ENCODE results near the gene NRXN3.

The NRXN3 gene

DNA sequence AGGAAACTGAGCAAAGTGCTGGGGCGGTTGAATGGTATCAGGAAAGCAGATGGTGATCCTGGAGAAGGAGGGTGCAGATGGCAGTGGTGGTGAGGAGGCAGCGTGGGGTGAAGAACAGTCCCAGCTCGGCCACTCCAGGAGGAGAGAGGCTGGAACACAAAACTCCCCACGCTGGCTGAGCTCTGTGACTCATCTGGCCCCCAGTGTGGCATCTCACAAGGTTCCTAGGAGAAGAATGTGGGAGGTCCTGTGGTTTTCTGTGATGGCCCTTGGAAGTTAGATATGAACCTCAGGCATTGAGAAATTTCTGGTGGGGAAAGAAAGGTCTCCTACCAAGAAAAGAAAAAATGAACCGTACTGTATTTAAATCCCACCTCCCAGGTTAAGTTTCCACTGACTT lies 8.0 kb upstream of the NRXN3 start:
- TF ChIP-seq, protein P1, sequence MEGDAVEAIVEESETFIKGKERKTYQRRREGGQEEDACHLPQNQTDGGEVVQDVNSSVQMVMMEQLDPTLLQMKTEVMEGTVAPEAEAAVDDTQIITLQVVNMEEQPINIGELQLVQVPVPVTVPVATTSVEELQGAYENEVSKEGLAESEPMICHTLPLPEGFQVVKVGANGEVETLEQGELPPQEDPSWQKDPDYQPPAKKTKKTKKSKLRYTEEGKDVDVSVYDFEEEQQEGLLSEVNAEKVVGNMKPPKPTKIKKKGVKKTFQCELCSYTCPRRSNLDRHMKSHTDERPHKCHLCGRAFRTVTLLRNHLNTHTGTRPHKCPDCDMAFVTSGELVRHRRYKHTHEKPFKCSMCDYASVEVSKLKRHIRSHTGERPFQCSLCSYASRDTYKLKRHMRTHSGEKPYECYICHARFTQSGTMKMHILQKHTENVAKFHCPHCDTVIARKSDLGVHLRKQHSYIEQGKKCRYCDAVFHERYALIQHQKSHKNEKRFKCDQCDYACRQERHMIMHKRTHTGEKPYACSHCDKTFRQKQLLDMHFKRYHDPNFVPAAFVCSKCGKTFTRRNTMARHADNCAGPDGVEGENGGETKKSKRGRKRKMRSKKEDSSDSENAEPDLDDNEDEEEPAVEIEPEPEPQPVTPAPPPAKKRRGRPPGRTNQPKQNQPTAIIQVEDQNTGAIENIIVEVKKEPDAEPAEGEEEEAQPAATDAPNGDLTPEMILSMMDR (IDR thresholded peaks at IDR 0.05; ENCODE audit: extremely low read depth, insufficient read depth, missing control alignments) = no peak
- no peak for DNase-seq (ENCODE audit: low spot score)
- in situ Hi-C loops (cut with MboI; ENCODE audit: low pct_unique_long_range_greater_than_20kb, low sequenced_read_pairs, unreplicated experiment) = no loop called here

DNA sequence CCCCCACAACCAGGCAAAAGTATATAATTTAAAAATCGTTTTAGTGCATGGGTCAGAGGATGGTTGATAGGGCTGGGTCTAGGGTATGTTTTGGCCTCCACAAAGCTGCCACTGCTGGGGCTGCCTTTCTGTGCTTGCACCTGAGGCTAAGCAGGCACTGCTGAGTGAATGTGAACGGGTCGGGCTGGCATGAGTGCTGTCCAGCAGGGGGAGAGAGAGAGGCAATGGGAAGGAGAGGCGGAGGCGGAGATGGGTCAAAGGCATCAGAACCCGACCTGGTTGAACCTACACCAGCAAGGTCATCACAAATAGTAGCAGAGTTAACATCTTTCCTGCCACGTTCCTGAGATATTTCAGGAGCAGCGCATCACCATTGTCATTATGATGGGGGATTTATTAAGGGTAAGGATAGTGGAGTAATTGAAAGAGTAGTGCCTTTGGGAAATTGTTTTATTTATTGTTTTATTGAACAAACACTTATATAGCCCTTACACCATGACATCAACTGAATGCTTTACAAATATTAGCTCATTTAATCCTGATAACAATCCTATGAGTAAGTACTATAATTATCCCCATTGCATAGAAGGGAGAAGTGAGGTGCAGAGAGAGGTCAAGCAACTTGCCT lies 5.8 kb upstream of the NRXN3 start:
- DNase-seq (ENCODE audit: low spot score) = peak; percentile 36
- TF ChIP-seq, protein P1 (IDR thresholded peaks at IDR 0.05; ENCODE audit: extremely low read depth, insufficient read depth, missing control alignments) = peak; percentile 50
- in situ Hi-C loops (cut with MboI; ENCODE audit: low pct_unique_long_range_greater_than_20kb, low sequenced_read_pairs, unreplicated experiment) = no loop called here

DNA sequence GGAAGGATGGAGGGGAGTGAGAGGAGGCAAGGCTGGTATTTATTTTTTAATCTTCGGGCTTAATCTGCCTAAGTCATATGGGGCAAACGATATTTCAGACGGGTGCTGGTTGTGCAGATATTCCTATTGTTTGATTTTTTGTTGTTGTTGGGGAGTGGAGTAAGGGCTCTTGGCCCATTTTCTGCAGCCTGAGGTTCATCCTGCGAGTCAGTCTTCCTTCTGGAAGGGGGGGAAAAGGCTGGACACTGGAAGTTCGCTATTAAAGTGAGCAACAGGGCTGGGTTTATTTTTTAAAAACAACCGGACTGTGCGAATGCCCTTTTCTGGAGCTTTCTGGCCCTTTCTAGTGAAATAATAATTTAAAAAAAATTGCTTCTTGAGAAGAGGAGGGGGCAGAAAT lies 2.3 kb downstream of the NRXN3 start:
- TF ChIP-seq, protein P1 (IDR thresholded peaks at IDR 0.05; ENCODE audit: extremely low read depth, insufficient read depth, missing control alignments) = no peak
- in situ Hi-C loops (cut with MboI; ENCODE audit: low pct_unique_long_range_greater_than_20kb, low sequenced_read_pairs, unreplicated experiment) = no loop called here

DNA sequence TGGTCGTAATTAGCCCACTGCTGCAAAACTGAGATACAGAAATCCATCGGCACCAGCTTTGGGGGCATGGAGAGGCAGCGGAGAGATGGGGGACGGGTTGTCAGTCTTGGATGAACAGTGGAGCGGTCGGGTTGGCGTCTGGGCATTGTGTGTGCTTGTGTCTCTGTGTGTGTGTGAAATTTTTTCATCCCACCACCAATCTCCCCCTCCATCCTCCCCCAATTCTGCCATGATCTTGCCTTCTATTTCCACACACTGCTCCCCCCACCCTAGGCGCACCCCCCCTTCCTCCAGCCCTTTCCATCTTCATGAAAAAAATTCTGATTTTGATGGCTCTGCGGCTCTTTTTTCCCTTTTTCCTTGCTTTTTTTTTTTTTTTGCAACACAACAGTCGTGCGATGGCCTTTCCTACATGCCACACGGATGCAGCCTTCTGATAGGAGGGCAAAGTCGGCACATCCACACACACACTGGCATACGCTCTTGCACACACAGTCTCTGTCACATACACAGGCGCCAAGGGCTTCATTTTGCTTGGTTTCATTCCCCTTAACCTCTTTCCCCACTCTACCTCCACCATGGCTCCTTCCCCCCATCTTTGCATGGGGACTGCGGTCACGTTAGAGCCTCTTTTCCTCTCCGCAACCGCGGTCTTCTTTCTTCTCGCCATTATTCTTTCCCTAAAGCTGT lies 3.3 kb downstream of the NRXN3 start:
- in situ Hi-C loops (cut with MboI; ENCODE audit: low pct_unique_long_range_greater_than_20kb, low sequenced_read_pairs, unreplicated experiment) = no loop called here
- TF ChIP-seq, protein P1 (IDR thresholded peaks at IDR 0.05; ENCODE audit: extremely low read depth, insufficient read depth, missing control alignments) = no peak
- DNase-seq (ENCODE audit: low spot score) = no peak

More for the DNA sequence above, 2.3 kb downstream of the NRXN3 start:
- no peak for DNase-seq (ENCODE audit: low spot score)

DNA sequence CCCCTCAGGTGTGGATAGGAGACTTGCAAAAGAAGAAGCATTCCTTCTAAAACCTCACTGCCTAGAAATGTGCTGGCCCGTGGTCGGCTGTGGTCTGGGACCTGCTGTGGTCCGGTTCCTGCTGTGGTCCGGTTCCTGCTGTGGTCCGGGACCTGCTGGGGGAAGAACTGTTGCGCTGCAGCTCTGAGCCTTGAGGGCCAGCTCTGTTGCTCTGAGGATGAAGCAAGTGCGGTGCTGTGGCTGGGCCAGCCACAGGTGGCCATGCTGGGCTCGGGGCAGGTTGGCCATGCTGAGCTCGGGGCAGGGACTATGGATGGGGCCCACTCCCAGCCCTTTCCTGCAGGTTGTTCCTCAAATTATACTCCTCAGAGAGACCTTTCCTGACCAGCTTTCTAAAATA lies 5.2 kb downstream of the NRXN3 start:
- DNase-seq (ENCODE audit: low spot score) = no peak
- TF ChIP-seq, protein P1 (IDR thresholded peaks at IDR 0.05; ENCODE audit: extremely low read depth, insufficient read depth, missing control alignments) = no peak
- in situ Hi-C loops (cut with MboI; ENCODE audit: low pct_unique_long_range_greater_than_20kb, low sequenced_read_pairs, unreplicated experiment) = no loop called here

DNA sequence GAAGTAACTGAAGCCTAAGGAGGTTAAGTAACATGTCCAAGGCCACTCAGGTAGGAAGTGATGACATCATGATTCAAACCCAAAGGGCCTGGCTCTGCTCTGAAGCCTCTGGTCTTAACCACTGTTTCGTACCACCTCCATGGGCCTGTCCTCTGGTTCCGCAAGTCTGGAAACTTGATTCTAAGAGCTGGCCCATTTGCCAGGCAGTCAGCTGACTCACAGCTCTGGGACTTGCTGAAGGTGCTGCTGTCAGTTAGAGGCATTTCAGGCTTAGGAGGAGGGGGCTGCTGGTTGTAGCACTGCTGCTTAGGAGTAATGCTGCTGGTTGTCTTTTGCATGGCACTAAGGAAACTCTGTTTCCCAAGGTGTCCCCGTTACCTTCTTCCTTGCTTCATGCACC lies 7.9 kb downstream of the NRXN3 start:
- DNase-seq (ENCODE audit: low spot score) = no peak
- in situ Hi-C loops (cut with MboI; ENCODE audit: low pct_unique_long_range_greater_than_20kb, low sequenced_read_pairs, unreplicated experiment) = no loop called here
- TF ChIP-seq, protein P1 (IDR thresholded peaks at IDR 0.05; ENCODE audit: extremely low read depth, insufficient read depth, missing control alignments) = no peak
